Measurements from ENCODE around the gene CNGA4.

GRCh38 chr11:6237266-6237665 lies 1.6 kb upstream of the CNGA4 start:
- TF ChIP-seq ZZZ3 (CRISPR knock-in tag; IDR thresholded peaks at IDR 0.05; ENCODE audit: borderline replicate concordance), result no peak
- no peak for TF ChIP-seq EP300 (IDR thresholded peaks at IDR 0.05; ENCODE audit: low read depth in 2 of 2, low read length in 2 of 2)
- TF ChIP-seq EP300 (CRISPR knock-in tag; IDR thresholded peaks at IDR 0.05; ENCODE audit: borderline replicate concordance), result no peak
- no peak for TF ChIP-seq CTCF (CRISPR knock-in tag; IDR thresholded peaks at IDR 0.05)
- no peak for TF ChIP-seq PBX3 (CRISPR knock-in tag; IDR thresholded peaks at IDR 0.05; ENCODE audit: borderline replicate concordance)
- no peak for TF ChIP-seq SATB2 (CRISPR knock-in tag; IDR thresholded peaks at IDR 0.05)
- no peak for TF ChIP-seq ERF (CRISPR knock-in tag; IDR thresholded peaks at IDR 0.05)
- TF ChIP-seq NFE2L2 (IDR thresholded peaks at IDR 0.05; ENCODE audit: low read length), result no peak
- TF ChIP-seq ZBTB46 (CRISPR knock-in tag; IDR thresholded peaks at IDR 0.05; ENCODE audit: borderline replicate concordance), result no peak
- no peak for TF ChIP-seq NONO (IDR thresholded peaks at IDR 0.05)
- TF ChIP-seq NONO (CRISPR knock-in tag; conservative IDR thresholded peaks at IDR 0.05), result no peak
